GM19351 (cell line): Measurements from ENCODE around the gene KCTD6.

Experiments
- ATAC-seq: cut with Tn5 transposase; IDR thresholded peaks from one replicate; pipeline ENCODE4 v1.9.1; 2021; ENCODE audit warnings: mild to moderate bottlenecking, moderate library complexity; ENCODE audit not compliant: unreplicated experiment

The KCTD6 gene

GRCh38 chr3:58551636-58552180, 59.8 kb downstream of the KCTD6 start:
- ATAC-seq = no peak
